NOMO-1 (cell line): ENCODE data around the gene UBE2E3.
A peak's percentile ranks its signal among the peaks of the same experiment; 100 is the strongest.

Source experiments
- DNase-seq, 2 experiments: peaks; one replicate each; lab custom pipeline; 2025; ENCODE audit not compliant: unreplicated experiment in 2 of 2; lab: John Stamatoyannopoulos, UW

UBE2E3 gene

GRCh38 chr2:180978903-180979748 lies 1.3 kb upstream of the UBE2E3 start:
- DNase-seq: no peak

- DNase-seq: no peak
Measured at GRCh38 chr2:180979749-180980105, 678 bp upstream of the UBE2E3 start.

DNA sequence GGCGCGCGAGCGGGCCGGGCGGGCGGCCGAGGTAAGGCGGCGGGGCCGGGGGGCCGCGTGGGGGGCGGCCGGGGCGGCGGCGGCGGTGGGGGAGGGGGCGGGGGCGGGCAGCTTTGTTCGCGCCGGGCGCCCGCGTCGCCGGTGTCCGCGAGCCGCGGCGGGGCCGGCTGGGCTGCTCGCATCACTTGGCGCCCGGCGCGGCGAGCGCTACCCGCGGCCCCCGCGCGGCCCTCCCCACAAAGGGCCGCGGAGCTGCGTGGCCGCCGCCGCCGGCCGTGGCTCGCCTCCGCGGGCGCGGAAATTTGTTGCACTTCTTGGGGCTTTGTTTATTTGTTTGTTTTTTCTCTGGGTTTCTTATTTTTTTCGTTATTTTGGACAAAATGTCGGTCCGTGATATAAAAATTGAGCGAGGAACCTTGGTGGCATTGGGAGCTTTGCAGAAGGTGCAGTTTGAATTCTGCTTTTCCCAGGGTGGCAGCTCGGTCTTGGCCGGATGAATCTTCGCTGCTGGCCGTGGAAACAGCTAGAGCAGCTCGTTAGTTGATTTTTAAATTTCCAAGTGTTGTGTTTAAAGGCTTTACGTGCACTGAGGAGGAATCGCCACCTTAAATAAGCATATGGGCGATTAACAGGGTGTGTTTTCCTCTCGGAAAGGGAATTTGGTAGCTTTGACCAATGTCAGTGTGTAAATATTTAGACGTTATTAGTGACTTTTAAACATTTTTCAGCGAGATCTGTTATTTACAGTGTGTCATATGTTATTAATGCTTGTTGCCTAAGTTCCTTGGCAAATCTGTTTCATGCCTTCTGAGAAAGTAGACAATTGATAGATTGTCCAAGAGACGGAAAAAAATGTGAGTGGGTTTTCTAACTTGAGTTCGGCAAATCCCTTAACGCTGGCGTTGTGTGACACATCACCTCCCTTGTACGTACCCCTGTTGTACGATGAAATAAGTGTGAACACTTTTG lies 822 bp downstream of the UBE2E3 start:
- DNase-seq: peak; percentile 34 to 36

- DNase-seq: peak; percentile 36 to 62
Measured at GRCh38 chr2:180983468-180984242, 3.2 kb downstream of the UBE2E3 start.

DNA sequence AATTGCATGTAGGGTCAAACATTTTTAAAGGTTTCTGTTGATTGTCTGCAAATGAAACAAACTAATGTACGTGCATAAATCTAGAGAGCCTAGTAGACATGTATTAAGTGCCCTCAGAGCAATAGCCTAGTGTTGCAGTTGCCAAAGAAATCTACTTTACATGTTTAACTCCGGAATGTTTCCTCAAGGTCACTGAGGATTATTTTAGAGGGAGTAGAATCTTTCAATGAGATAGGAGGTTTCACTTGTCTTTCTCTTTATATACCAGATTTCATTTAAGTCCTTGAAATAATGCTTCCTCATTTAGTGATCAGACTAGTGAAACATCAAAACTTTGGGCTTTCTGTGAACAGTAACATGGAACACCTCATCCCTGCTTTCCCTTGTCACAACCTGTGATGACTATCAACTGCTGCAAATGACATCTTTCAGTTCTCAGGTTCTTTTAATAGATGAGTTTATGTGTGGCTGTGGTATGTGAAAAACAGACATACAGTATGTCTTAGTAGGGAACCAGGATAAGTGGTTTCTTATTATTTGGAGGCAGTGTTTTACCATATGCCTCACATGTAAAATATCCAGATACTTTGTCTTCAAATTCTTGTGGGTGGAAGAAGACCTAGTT lies 5.5 kb downstream of the UBE2E3 start:
- no peak for DNase-seq

DNA sequence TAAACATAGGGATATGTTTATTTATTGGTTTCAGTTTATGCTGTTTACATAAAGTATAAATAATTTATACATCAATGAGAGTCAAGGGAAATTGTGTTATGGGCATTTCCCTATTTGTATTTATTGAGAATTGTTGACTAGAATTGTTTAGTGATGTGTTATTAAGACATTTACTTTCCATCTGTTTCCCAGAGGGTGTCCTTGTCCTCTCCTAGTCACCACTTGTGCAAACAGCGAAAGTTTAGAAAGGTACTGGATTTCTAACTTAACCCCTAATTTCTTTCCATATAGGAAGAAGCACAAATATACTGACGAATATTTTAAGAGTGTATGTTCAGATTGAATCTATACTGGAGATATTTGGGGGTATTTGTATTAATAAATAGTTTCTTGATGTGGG lies 6.7 kb downstream of the UBE2E3 start:
- no peak for DNase-seq

DNA sequence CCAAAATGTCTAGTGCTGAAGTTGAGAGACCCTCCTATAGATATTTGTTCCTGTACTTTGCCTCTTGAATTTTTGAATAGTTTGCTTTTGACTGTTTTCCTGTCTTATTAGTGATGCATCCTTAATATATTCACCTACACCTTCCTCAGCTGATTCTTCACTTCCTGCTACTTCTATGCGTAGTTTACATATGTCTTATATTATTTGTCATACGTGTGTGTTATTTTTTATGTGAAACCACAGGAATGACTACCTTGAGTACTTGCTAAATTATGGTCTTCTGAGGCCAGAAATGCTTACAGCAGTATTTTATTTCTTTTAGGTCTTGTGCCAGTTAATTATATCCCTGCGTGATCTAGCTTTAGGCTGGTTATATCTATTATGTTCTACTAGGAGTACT lies 9.9 kb downstream of the UBE2E3 start:
- no peak for DNase-seq

DNA sequence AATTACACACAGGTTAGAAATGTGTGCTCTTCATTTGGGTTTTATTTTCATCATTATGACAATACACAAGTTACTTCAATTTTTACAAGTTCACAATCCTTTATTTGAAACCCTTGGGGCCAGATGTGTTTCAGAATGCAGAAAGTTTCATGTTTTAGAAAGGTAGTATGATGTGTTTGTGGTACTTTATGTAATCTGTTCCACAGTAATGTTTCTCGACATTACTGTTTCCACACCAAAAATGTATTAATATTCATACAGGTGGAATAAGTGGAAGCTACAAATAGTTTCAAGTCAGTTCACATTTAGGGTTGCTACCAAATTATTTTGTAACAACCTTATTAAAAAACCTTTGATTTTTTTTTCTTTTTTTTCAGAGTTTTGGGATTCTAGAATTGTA lies 10.4 kb downstream of the UBE2E3 start:
- DNase-seq: no peak

DNA sequence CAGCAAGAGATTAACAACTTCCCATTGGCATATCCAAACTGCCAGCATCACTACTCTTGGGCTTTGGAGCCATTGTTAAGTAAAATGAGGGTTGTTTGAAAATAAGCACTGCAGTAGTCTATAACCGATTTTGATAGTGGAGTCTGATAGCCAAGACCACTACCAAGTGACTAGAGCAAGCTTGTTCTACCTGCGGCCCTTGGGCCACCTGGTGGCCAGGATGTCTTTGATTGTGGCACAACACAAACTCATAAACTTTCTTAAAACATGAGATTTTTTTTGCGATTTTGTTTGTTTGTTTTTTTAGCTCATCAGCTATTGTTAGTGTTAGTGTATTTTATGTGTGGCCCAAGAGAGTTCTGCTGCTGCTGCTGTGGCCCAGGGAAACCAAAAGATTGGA lies 11.0 kb downstream of the UBE2E3 start:
- DNase-seq: no peak

DNA sequence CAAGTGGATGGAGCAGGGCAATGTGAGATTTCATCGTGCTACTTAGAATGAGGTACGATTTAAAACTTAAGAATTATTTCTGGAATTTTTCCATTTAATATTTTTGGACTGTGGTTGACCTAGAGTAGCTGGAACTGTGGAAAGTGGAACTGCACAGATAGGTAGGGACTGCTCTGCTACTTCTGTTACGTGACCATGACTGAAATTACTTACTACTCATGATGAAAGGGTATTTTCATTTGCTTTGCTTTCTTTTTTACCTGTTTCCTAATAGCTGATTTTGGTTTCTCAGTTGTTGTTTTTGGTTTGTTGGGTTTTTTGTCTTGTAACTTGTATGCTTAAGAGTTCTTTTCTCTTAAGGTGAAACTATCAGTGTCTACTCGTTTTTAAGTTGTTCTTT lies 11.4 kb downstream of the UBE2E3 start:
- DNase-seq: no peak

GRCh38 chr2:180992994-180993393 lies 12.6 kb downstream of the UBE2E3 start:
- no peak for DNase-seq

GRCh38 chr2:180999274-180999964 lies 19.0 kb downstream of the UBE2E3 start:
- DNase-seq: no peak

- DNase-seq: no peak
Measured at GRCh38 chr2:181004647-181005325, 24.4 kb downstream of the UBE2E3 start.

GRCh38 chr2:181005326-181005655 lies 24.9 kb downstream of the UBE2E3 start:
- DNase-seq: no peak

DNA sequence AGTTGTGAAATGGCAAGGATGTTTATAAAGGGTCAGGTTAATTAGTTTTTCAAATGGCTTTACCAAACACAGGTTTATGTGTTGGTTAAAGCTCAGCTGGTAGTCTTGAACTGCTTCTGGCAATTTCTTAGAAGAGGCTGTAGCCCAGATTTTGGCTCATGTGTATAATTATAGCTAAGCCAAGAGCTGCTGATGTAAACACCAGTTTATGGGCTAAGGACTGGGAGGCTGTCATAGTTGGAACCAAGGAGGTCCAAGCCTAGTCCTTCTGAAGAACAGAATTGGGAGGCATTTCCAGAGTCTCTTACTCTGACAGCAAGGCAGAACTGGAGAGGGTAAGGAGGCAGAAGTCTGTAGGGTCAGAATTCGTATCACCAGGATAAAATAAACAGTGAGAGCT lies 25.4 kb downstream of the UBE2E3 start:
- DNase-seq: no peak

GRCh38 chr2:181007086-181007837 lies 26.9 kb downstream of the UBE2E3 start:
- no peak for DNase-seq

DNA sequence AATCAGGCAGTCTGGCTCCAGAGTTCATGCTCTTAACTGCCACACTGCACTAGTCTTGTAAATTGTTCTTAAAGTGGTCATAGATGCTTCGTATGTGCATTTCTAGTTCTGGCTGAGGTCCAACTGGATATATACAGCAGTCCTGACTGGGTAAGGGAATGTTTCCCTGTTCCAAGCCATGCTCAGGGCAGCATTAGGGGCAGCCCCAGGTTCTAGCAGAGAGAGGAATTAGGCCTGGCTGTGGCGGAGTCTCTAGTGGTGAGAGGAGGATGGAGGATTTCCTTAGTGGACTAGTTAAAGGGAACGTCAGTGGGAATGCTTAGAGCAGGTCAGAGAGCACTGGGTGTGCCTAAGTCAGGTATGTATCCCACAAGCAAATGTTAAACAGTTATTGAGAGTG lies 28.0 kb downstream of the UBE2E3 start:
- no peak for DNase-seq

DNA sequence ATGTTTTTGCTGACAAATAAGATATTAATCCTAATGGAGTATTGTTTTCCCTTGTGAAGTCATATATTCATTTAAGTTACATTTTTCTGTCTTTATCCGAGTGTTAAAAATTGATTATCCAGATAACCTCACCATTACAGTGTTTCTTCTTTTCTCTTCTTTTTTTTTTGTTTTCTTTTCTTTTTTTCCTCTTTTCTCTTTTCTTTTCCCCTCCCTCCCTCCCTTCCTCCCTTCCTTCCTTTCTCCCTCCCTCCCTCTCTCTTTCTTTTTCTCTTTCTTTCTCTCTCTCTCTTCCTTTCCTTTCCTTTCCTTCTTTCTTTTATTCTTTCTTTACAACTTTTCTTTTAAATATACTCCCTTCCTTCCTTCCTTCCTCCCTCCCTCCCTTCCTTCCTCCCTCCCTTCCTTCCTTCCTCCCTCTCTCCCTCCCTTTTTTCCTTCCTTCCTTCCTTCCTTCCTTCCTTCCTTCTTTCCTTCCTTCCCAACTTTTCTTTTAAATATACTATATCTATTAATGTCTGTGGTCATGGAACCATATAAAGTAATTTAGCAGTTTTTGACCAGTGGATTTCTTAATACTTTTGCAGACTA lies 40.9 kb downstream of the UBE2E3 start:
- no peak for DNase-seq
